ENCODE results near the gene RXFP1.

The RXFP1 gene

GRCh38 chr4:158669310-158669709, 147.6 kb downstream of the RXFP1 start:
- no peak for DNase-seq (ENCODE audit: low read depth in 2 of 3, low spot score in 2 of 3)

GRCh38 chr4:158670975-158671664, 149.4 kb downstream of the RXFP1 start:
- peak; percentile 39 to 43 (median 40) for DNase-seq (ENCODE audit: low read depth in 2 of 3, low spot score in 2 of 3)

DNA sequence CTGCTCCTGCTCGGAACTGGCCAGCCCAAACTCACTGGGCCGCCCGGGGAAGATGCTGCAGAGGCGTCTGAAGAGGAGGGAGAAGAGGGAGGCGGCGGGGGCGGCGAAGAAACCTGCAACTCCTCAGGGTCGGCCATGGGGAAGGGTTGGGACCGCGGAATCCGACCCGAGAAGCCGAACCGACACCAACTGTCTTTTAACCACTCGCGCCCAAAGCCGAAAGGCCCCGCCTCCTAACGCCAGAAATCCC, 149.9 kb downstream of the RXFP1 start, which contains the start of gene C4orf46:
Gene C4orf46 (minus strand): TSS at position 223 of the 250 bp plus-strand sequence. CDS start 86 bp downstream, at position 137.
- DNase-seq (ENCODE audit: low read depth in 2 of 3, low spot score in 2 of 3) = peak in 1 of 3 experiments; percentile 73

DNA sequence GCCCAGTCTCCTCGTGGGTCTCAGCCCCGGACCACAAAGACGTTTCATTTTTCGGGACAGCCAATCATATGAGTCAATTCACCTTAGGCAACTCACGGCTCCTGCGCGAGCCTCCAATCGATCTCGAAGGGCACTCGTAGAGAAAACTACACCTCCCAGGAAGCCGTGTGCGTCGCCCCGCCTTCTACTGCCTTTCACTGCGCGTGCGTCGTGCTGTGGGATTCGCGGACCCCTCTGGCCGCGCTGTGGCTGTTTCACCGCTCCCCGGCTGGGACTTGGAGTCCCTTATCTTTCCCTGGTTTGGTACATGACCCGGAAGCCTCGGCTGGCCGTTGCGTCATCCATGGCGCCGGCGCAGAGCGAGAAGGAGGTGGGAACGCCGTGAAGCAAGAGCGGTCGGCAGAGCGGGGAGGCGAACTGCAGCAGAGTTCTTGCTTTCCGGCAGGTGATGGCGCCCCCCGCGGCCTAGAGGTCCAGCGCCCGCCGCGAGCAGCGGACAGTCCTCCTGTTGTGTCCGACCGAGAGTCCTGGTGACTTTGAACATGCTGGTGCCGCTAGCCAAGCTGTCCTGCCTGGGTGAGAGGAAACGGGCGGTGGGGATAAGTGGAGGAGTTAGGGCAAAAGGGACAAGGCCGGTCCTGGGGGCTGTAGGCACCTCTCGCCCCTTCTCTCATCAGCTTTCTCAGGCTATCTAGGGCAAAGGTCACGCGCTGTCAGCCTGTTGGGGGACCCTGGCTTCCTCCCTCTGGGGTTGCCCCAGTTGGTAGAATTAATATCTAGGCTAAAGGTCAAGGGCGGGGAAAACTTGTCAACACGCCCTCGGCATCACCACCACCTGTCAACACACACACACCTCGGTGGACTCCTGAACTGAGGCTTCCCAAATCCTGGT, 150.5 kb downstream of the RXFP1 start, which contains the start of gene ETFDH:
Gene ETFDH (plus strand): TSS at position 382 of the 892 bp plus-strand sequence. CDS start 161 bp downstream, at position 543.
- peak; percentile 83 to 95 (median 94) for DNase-seq (ENCODE audit: low read depth in 2 of 3, low spot score in 2 of 3)

DNA sequence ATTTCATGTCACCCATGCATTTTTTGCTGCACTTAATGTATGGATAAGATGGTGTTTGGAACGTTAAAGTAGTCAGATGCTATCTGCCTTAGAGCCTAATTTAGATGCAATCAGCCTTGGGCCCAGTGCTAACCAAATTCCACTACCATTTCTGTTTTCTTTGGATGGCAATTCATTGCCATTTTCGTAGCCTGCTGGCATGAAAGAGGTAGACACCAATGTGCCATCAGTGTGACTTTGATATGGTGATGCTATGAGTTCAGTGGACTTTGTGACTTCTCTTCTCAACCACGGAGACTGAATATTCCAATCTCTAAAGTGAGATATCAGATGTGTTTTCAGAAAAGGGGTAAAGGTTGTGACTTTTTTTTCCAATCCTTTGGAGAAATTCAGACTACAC, 152.0 kb downstream of the RXFP1 start:
- DNase-seq (ENCODE audit: low read depth in 2 of 3, low spot score in 2 of 3) = no peak

- no peak for DNase-seq (ENCODE audit: low read depth in 2 of 3, low spot score in 2 of 3)
Observed at GRCh38 chr4:158676076-158676475, 154.4 kb downstream of the RXFP1 start.

- DNase-seq (ENCODE audit: low read depth in 2 of 3, low spot score in 2 of 3) = no peak
Observed at GRCh38 chr4:158678767-158679166, 157.1 kb downstream of the RXFP1 start.

DNA sequence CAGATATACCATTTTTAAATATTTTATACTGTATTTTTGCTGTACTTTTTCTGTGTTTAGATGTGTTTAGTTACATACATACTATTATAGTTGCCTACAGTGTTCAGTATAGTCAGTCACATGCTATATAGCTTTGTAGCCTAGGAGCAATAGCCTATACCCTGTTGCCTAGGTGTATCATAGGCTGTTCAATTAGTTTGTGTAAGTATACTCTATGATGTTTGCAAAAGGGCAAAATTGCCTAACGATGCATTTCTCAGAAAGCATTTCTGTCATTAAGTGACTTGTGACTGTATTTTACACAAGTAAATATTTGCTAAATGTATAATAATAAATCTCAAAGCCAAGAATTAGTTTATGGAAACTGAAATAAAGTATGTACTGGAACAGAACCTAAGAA, 159.9 kb downstream of the RXFP1 start:
- no peak for DNase-seq (ENCODE audit: low read depth in 2 of 3, low spot score in 2 of 3)

- DNase-seq (ENCODE audit: low read depth in 2 of 3, low spot score in 2 of 3) = no peak
Observed at GRCh38 chr4:158682066-158682465, 160.4 kb downstream of the RXFP1 start.

- no peak for DNase-seq (ENCODE audit: low read depth in 2 of 3, low spot score in 2 of 3)
Observed at GRCh38 chr4:158688813-158689212, 167.1 kb downstream of the RXFP1 start.
